AG04449 (cell line): Measurements from ENCODE around the gene KANSL1.

ENCODE experiments used
- CTCF ChIA-PET: fragments of 350-600 bp; formaldehyde crosslinking; extraction: SDS; loops from one replicate; lab custom pipeline; 2021; ENCODE audit warnings: antibody characterized with exemption; lab: Yijun Ruan, JAX
- POLR2A ChIA-PET: fragments of 400-600, 350-600 bp; formaldehyde crosslinking; extraction: SDS; loops from one replicate; lab custom pipeline; 2020; ENCODE audit warnings: antibody characterized with exemption, inconsistent platforms; lab: Yijun Ruan, JAX
- DNase-seq: peaks from one replicate; pipeline ENCODE4 v3.0.0-alpha.2; 2010; ENCODE audit warnings: low read depth, low spot score
- H3K4me3 ChIP-seq: 2 replicates; pipeline ENCODE4 v1.5.1; 2011; ENCODE audit warnings: low read depth, mild to moderate bottlenecking, control low read depth, low read length
- TF ChIP-seq, protein P1 (sequence below): IDR thresholded peaks from one replicate; pipeline ENCODE4 v1.5.1; 2011; ENCODE audit warnings: mild to moderate bottlenecking, moderate library complexity, low read length, control low read depth, inconsistent platforms; ENCODE audit not compliant: insufficient read depth; ENCODE audit errors: missing control alignments

KANSL1 gene

DNA sequence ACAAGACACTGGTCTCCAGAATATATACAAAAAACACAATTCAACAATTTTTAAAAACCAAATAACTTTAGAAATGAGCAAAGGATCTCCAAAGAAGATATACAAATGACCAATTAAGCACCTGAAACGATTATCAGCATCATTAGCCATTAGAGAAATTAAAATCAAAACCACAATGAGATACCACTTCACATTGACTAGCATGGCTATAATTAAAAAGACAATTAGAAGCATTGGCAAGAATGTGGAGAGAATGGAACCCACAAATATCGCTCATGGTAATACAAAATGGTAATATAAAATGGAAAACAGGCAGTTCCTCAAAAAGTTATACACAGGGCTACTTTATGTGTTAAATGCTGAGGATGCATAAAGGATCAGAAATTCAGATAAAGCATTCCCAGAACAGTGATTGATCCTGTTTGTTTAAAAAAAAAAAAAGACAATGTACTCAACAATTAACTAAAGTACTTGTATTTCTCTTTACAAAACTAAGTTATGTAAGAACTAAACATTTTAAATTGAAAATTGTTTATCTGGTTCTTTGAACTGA is 52.5 kb downstream of the KANSL1 start:
- H3K4me3 ChIP-seq = no peak overlapping the region
- TF ChIP-seq, protein P1, sequence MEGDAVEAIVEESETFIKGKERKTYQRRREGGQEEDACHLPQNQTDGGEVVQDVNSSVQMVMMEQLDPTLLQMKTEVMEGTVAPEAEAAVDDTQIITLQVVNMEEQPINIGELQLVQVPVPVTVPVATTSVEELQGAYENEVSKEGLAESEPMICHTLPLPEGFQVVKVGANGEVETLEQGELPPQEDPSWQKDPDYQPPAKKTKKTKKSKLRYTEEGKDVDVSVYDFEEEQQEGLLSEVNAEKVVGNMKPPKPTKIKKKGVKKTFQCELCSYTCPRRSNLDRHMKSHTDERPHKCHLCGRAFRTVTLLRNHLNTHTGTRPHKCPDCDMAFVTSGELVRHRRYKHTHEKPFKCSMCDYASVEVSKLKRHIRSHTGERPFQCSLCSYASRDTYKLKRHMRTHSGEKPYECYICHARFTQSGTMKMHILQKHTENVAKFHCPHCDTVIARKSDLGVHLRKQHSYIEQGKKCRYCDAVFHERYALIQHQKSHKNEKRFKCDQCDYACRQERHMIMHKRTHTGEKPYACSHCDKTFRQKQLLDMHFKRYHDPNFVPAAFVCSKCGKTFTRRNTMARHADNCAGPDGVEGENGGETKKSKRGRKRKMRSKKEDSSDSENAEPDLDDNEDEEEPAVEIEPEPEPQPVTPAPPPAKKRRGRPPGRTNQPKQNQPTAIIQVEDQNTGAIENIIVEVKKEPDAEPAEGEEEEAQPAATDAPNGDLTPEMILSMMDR = no peak
- CTCF ChIA-PET = interaction anchor here (1.6 kb wide), 1 partner anchor 21 kb away, joined by 4 read pairs; no protein-coding TSS in a partner anchor
- DNase-seq = no peak
- POLR2A ChIA-PET = no interaction called here

DNA sequence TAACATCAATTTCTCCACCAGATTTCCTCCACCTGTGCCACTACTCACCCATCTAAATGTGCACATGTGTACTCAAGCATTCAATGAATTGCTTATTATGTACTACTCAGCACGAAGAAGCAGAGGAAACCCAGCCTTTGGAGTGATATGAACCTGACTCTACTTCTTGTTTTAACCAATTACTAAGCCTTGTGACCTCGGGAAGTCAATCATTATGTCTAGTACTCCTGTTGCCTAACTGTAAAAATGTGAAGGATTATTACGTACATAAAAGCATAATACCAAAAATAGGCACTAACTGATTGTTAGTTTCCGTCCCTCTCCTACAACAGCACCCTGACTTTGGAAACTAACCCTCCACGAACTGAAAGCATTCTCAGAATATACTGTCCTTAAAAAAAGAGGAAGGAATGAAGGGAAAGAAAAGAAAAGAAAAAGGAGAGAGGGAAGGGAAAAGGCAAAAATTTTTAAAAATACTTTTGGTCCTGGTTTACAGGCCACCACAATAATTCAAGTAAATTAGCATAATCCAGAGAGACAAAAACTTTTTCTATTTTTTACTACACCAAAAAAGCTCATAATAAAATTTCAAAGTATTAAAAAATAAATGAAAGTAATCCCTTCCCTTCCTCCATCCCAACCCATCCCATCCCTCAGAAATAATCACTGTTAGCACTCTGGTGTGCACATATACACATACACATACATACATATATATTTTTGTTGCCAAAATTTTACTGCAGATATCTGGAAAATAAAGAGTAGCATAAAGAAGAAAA is 53.6 kb downstream of the KANSL1 start:
- DNase-seq = no peak
- CTCF ChIA-PET = no interaction called here
- no peak overlapping the region for H3K4me3 ChIP-seq
- TF ChIP-seq, protein P1 = no peak
- POLR2A ChIA-PET = no interaction called here

DNA sequence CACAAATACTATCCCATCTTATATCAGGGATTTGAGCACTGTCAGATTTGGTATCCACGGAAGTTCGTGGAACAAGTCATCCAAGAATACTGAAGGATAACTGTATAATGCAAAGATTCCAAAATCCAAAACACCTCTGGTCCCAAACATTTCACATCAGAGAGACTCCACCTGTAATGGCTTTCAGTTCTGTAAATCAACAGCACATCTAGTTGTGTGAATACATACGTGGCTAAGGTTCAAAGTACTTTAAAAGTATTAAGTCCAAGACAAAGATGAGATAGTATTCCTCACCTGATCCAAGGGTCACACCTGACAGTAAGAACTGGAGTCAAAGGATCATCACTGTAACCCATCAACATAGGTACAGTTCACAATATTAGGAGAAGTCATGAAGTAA is 54.8 kb downstream of the KANSL1 start:
- POLR2A ChIA-PET = no interaction called here
- no peak overlapping the region for H3K4me3 ChIP-seq
- no peak for DNase-seq
- TF ChIP-seq, protein P1 = no peak
- CTCF ChIA-PET = no interaction called here

DNA sequence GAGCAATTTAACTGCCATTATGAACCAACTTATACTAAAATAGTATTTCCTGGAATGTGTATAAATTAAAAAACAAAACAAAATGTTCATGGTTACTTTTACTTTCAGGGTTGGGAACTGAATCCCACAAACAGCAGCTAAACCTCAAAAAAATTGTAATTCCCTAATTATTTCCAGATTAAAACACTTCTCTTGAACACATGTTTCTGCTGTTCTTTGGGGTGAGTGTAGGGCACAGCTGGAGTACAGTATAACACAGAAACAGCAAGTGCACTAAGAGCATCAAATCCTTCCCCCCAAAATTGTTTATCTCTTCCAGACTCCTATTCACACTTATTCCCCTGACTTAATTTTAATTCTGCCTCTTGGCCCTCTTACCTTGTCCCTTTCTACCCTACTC is 56.4 kb downstream of the KANSL1 start:
- ChIA-PET POLR2A (no interaction called here), CTCF (interaction anchor here (1.0 kb wide), 1 partner anchor 56 kb away, joined by 4 read pairs; the partner anchor contains the start of gene KANSL1)
- TF ChIP-seq, protein P1 = no peak
- no peak for DNase-seq
- no peak overlapping the region for H3K4me3 ChIP-seq

DNA sequence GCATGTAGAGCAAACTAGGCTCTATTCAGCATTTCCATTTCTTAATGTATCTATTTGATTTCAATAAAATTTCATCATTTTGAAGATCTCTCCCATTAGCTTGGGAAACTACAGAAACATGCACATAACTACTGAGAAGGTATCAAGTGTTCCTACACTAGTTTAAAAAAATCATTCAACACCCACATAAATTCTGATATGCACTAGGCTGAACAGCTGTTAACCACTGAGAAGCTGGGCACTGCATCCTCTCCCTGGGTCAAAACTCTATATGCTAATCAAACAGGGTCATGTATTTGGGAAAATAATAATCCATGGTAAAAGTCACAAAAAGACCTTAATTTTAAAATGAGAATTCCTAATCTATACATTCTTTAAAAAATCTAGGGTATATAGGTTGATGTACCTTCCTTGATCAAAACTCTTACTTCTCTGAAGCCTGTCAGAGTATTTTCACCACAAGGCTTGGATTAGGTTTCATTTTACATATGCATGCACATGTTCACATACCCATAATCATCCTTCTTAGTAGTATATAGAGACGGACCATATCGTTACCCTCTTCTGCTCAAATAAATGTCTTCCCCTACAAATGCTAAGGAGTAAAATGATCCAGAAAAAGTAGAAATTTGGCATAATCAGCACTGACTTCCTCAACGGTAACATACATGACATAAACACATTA is 57.2 kb downstream of the KANSL1 start:
- DNase-seq = no peak
- POLR2A ChIA-PET = no interaction called here
- CTCF ChIA-PET = no interaction called here
- H3K4me3 ChIP-seq = no peak overlapping the region
- TF ChIP-seq, protein P1 = no peak
